ENCODE measurements around the gene TUT1. TPM values are rescaled to one million over a fixed set of nuclear protein-coding genes. Genes with fewer than 3 reads are reported as not detected.

TUT1 gene
- total RNA-seq, 2 experiments from 2014 or later = 22.5 to 38.2 TPM

GRCh38 chr11:62601372-62602140 is 10.2 kb upstream of the TUT1 start, which contains the start of gene MTA2:
Gene MTA2 (minus strand): TSS chr11:62601865. CDS start chr11:62601450, 415 bp downstream.
- Histone ChIP-seq H4K20me1 (ENCODE audit: insufficient read depth, low read length) (peaks cover 9% of the 10 kb centered on the region; the same call in 1 of the 2 replicates), H3K4me3 (ENCODE audit: low read depth, low read length, poor library complexity, severe bottlenecking) (peak within 1 kb of the TSS; percentile 98), H3K4me1 (ENCODE audit: insufficient read depth, low read length, poor library complexity, severe bottlenecking) (peaks cover 24% of the 10 kb centered on the region), H3K9me3 (ENCODE audit: low read length) (no peaks in the 10 kb centered on the region), H3K27ac (ENCODE audit: low read depth, low read length, poor library complexity, severe bottlenecking) (peak within 1 kb of the TSS; percentile 87), H2AFZ (ENCODE audit: low read length) (peak within 1 kb of the TSS; percentile 34; the same call in 1 of the 2 replicates), H3K36me3 (ENCODE audit: insufficient read depth, low read length) (peaks cover 82% of the 10 kb centered on the region), H3K79me2 (ENCODE audit: insufficient read depth, low read depth, low read length) (peaks cover 37% of the 10 kb centered on the region), H3K4me2 (ENCODE audit: low read length) (peak within 1 kb of the TSS; percentile 98), H3K9me2 (ENCODE audit: insufficient read depth, low read length) (no peaks in the 10 kb centered on the region)
- no peak for TF ChIP-seq CTCF (conservative IDR thresholded peaks at IDR 0.05; ENCODE audit: low read length)
- TF ChIP-seq EZH2phosphoT487 (IDR thresholded peaks at IDR 0.05; ENCODE audit: borderline replicate concordance, low read depth, low read length) = no peak
- DNase-seq (ENCODE audit: low spot score) = peak; percentile 99
- no TSS peak for BruUV-seq (replicated peaks)
- CTCF ChIA-PET (ENCODE audit: unreplicated experiment) = interaction anchor here (0.7 to 1.0 kb wide), 3 partner anchors 10 to 46 kb away, joined by 3 to 4 read pairs (median 3); partner anchors contain the start of gene TUT1
- intact Hi-C loops (cut with micrococcal nuclease; ENCODE audit: unreplicated experiment) = loop anchor here (2.0 kb wide), 1 partner anchor 63 kb away; the partner anchor contains the start of genes C11orf98 and CSKMT
- POLR2A ChIA-PET = interaction anchor here (0.6 to 2.5 kb wide), 9 partner anchors 10 to 230 kb away, joined by 3 to 37 read pairs (median 3); partner anchors contain the start of genes B3GAT3, STX5, TUT1 and UQCC3

GRCh38 chr11:62601122-62601371 is 9.7 kb upstream of the TUT1 start:
- peak overlapping the region; percentile 98 for H3K4me3 ChIP-seq (ENCODE audit: low read depth, low read length, poor library complexity, severe bottlenecking)
- peak overlapping the region; percentile 87 for H3K27ac ChIP-seq (ENCODE audit: low read depth, low read length, poor library complexity, severe bottlenecking)
- H3K4me2 ChIP-seq (ENCODE audit: low read length) = peak overlapping the region; percentile 98
- no peaks in the 10 kb centered on the region for H3K9me2 ChIP-seq (ENCODE audit: insufficient read depth, low read length)
- DNase-seq (ENCODE audit: low spot score) = peak; percentile 43
- H3K79me2 ChIP-seq (ENCODE audit: insufficient read depth, low read depth, low read length) = peaks cover 37% of the 10 kb centered on the region
- H2AFZ ChIP-seq (ENCODE audit: low read length) = peak overlapping the region; percentile 34; the same call in 1 of the 2 replicates
- H3K9me3 ChIP-seq (ENCODE audit: low read length) = no peaks in the 10 kb centered on the region
- no TSS peak for BruUV-seq (replicated peaks)
- peaks cover 24% of the 10 kb centered on the region for H3K4me1 ChIP-seq (ENCODE audit: insufficient read depth, low read length, poor library complexity, severe bottlenecking)
- H4K20me1 ChIP-seq (ENCODE audit: insufficient read depth, low read length) = peaks cover 9% of the 10 kb centered on the region; the same call in 1 of the 2 replicates
- TF ChIP-seq CTCF (conservative IDR thresholded peaks at IDR 0.05; ENCODE audit: low read length) = no peak
- no peak for TF ChIP-seq EZH2phosphoT487 (IDR thresholded peaks at IDR 0.05; ENCODE audit: borderline replicate concordance, low read depth, low read length)
- H3K36me3 ChIP-seq (ENCODE audit: insufficient read depth, low read length) = peaks cover 84% of the 10 kb centered on the region
- POLR2A ChIA-PET = interaction anchor here (0.6 to 2.5 kb wide), 9 partner anchors 9 to 972 kb away, joined by 3 to 37 read pairs (median 6); partner anchors contain the start of genes B3GAT3, C11orf98, CSKMT and EEF1G
- CTCF ChIA-PET (ENCODE audit: unreplicated experiment) = interaction anchor here (0.6 to 1.0 kb wide), 3 partner anchors 10 to 216 kb away, joined by 4 to 8 read pairs (median 6); partner anchors contain the start of gene TUT1
- intact Hi-C loops (cut with micrococcal nuclease; ENCODE audit: unreplicated experiment) = loop anchor here (2.0 kb wide), 1 partner anchor 64 kb away; the partner anchor contains the start of genes C11orf98 and CSKMT

All from OCI-LY7 (cell line).